HEK293 (cell line): ENCODE data around the gene ETV4.

Source experiments
- CTCF ChIA-PET: fragments of 350-600 bp; formaldehyde crosslinking; extraction: SDS; loops from one replicate; lab custom pipeline; 2021; ENCODE audit warnings: antibody characterized with exemption; lab: Yijun Ruan, JAX
- POLR2A ChIA-PET: fragments of 300-600 bp; formaldehyde crosslinking; extraction: SDS; loops from one replicate; lab custom pipeline; 2020; ENCODE audit warnings: antibody characterized with exemption, inconsistent platforms; lab: Yijun Ruan, JAX
- H3K27ac ChIP-seq: fragments of 200-500 bp; sonication (Bioruptor generic); 2 replicates; pipeline ENCODE4 v1.5.1; 2014; ENCODE audit warnings: low read depth, low read length, control low read depth, inconsistent platforms; ENCODE audit errors: extremely low read depth
- H3K36me3 ChIP-seq, 2 experiments: fragments of 200-500 bp in 1 of 2; sonication (Bioruptor generic) in 1 of 2; 1 replicate in 1 of 2; 2 replicates in 1 of 2; pipeline ENCODE4 v1.5.1; 2014 to 2017; ENCODE audit warnings: inconsistent platforms in 2 of 2, low read length in 2 of 2; ENCODE audit not compliant: control insufficient read depth in 2 of 2, insufficient read depth in 1 of 2
- H3K4me1 ChIP-seq: fragments of 200-500 bp; sonication (Bioruptor generic); 2 replicates; pipeline ENCODE4 v1.5.1; 2014; ENCODE audit warnings: mild to moderate bottlenecking, low read length, inconsistent platforms; ENCODE audit not compliant: control insufficient read depth, insufficient read depth
- H3K4me3 ChIP-seq: 2 replicates; pipeline ENCODE4 v1.5.1; 2011; ENCODE audit warnings: low read depth, mild to moderate bottlenecking, control low read depth, low read length, moderate library complexity
- H3K9me3 ChIP-seq: fragments of 200-500 bp; sonication (Bioruptor generic); 2 replicates; pipeline ENCODE4 v1.5.1; 2014; ENCODE audit warnings: low read depth, low read length, inconsistent platforms; ENCODE audit not compliant: control insufficient read depth, insufficient read depth
- ZEB2 ChIP-seq: fragments of 450-650 bp; formaldehyde crosslinking; IDR thresholded peaks from 2 replicates; pipeline ENCODE4 v1.5.1; 2016; ENCODE audit warnings: missing biosample characterization, missing genetic modification characterization
- ZNF112 ChIP-seq: fragments of 450-650 bp; formaldehyde crosslinking; IDR thresholded peaks from 2 replicates; pipeline ENCODE4 v1.5.0; 2017; ENCODE audit warnings: missing biosample characterization, missing genetic modification characterization
- ZNF121 ChIP-seq: fragments of 450-650 bp; formaldehyde crosslinking; IDR thresholded peaks from 2 replicates; pipeline ENCODE4 v1.5.1; 2016; ENCODE audit warnings: missing biosample characterization, missing genetic modification characterization
- ZNF175 ChIP-seq: fragments of 450-650 bp; formaldehyde crosslinking; IDR thresholded peaks from 2 replicates; pipeline ENCODE4 v1.5.1; 2016; ENCODE audit warnings: missing biosample characterization, missing genetic modification characterization
- ZNF184 ChIP-seq: fragments of 450-650 bp; IDR thresholded peaks from 2 replicates; pipeline ENCODE4 v1.5.1; 2018; ENCODE audit warnings: missing biosample characterization, mild to moderate bottlenecking, missing genetic modification characterization
- ZNF211 ChIP-seq: fragments of 450-650 bp; formaldehyde crosslinking; IDR thresholded peaks from 2 replicates; pipeline ENCODE4 v1.5.1; 2016; ENCODE audit warnings: low read depth, missing biosample characterization, missing genetic modification characterization
- ZNF221 ChIP-seq: fragments of 450-650 bp; formaldehyde crosslinking; IDR thresholded peaks from 2 replicates; pipeline ENCODE4 v1.5.1; 2017; ENCODE audit warnings: missing biosample characterization, missing genetic modification characterization, borderline replicate concordance
- ZNF266 ChIP-seq: fragments of 450-650 bp; formaldehyde crosslinking; IDR thresholded peaks from 2 replicates; pipeline ENCODE4 v1.5.1; 2016; ENCODE audit warnings: missing biosample characterization, missing genetic modification characterization, low read depth
- ZNF433 ChIP-seq: fragments of 450-650 bp; formaldehyde crosslinking; IDR thresholded peaks from 2 replicates; pipeline ENCODE4 v1.5.1; 2016; ENCODE audit warnings: missing biosample characterization, missing genetic modification characterization, low read depth
- ZNF596 ChIP-seq: fragments of 450-650 bp; IDR thresholded peaks from 2 replicates; pipeline ENCODE4 v1.5.0; 2018; ENCODE audit warnings: missing biosample characterization, mild to moderate bottlenecking, missing genetic modification characterization, moderate library complexity
- ZNF623 ChIP-seq: fragments of 450-650 bp; formaldehyde crosslinking; IDR thresholded peaks from 2 replicates; pipeline ENCODE4 v1.5.1; 2016; ENCODE audit warnings: missing biosample characterization, missing genetic modification characterization
- ZNF654 ChIP-seq: fragments of 450-650 bp; formaldehyde crosslinking; IDR thresholded peaks from 2 replicates; pipeline ENCODE4 v1.5.1; 2016; ENCODE audit warnings: low read depth, missing biosample characterization, missing genetic modification characterization
- ZNF792 ChIP-seq: fragments of 450-650 bp; formaldehyde crosslinking; IDR thresholded peaks from 2 replicates; pipeline ENCODE4 v1.5.1; 2016; ENCODE audit warnings: missing biosample characterization, missing genetic modification characterization
- ZSCAN30 ChIP-seq: fragments of 450-650 bp; IDR thresholded peaks from 2 replicates; pipeline ENCODE4 v1.5.1; 2018; ENCODE audit warnings: missing biosample characterization, mild to moderate bottlenecking, missing genetic modification characterization, moderate library complexity
- TF ChIP-seq, protein P1 (sequence below): fragments of 450-650 bp; formaldehyde crosslinking; IDR thresholded peaks from 2 replicates; pipeline ENCODE4 v1.5.1; 2016; ENCODE audit warnings: missing biosample characterization, missing genetic modification characterization
- TF ChIP-seq, protein P2 (sequence below): fragments of 450-650 bp; formaldehyde crosslinking; IDR thresholded peaks from 2 replicates; pipeline ENCODE4 v1.5.1; 2016; ENCODE audit warnings: missing biosample characterization, missing genetic modification characterization, low read depth
- TF ChIP-seq, protein P3 (sequence below): fragments of 450-650 bp; formaldehyde crosslinking; IDR thresholded peaks from 2 replicates; pipeline ENCODE4 v1.5.1; 2016; ENCODE audit warnings: missing biosample characterization, missing genetic modification characterization
- TF ChIP-seq, protein P4 (sequence below): fragments of 450-650 bp; formaldehyde crosslinking; IDR thresholded peaks from 2 replicates; pipeline ENCODE4 v1.5.1; 2016; ENCODE audit warnings: missing biosample characterization, missing genetic modification characterization
- TF ChIP-seq, protein P5 (sequence below): fragments of 450-650 bp; formaldehyde crosslinking; IDR thresholded peaks from 2 replicates; pipeline ENCODE4 v1.5.1; 2016; ENCODE audit warnings: missing biosample characterization, missing genetic modification characterization

ETV4 gene

DNA sequence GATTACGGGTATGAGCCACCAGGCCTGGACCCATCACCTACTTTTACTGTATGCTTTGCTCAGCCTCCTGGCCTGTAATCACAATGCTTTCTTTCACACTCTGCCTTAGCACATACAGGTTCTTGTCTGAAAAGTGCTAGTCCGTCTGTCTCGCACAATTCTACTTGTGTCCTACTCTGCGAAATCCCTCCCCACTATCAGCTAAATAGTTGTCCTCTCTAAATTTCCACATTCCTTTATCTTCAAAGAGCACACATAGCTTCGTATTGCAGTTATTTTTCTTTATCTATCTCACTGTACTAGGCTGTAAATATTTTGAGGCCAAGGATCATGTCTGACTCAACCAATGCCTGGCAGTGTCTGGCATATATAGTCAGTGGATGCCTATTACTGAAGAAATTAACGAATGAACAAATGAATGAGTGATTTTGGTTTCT is 38.5 kb upstream of the ETV4 start:
- Histone ChIP-seq H3K36me3 (no peaks in the 10 kb centered on the region), H3K4me3 (no peak overlapping the region), H3K27ac (no peak overlapping the region), H3K4me1 (no peaks in the 10 kb centered on the region), H3K9me3 (no peaks in the 10 kb centered on the region)
- ChIA-PET POLR2A (no interaction called here), CTCF (interaction anchor here (0.6 to 3.0 kb wide), 7 partner anchors 8 to 182 kb away, joined by 3 to 21 read pairs (median 4); no protein-coding TSS in a partner anchor)
- TF ChIP-seq ZNF184 (tag by site-specific recombination), result no peak

DNA sequence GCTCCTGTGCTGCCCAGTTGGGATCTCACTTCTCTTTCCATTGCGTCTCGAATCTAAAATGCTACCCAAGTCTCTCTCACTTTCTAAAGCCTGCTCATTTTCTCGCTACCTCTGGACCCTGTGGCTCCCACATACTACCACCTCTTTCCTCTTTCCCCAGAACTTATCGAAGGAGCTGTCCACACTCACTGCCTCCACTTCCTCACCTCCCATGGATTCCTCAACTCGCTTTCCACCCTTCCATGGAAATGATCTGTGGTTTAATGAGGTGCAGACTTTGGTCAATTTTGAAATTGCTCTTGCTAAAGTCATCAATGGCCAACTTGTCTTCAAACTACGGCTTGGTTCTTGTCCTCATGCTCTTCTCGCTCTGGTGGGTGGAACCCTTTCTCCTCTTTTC is 37.2 kb upstream of the ETV4 start:
- POLR2A ChIA-PET, result no interaction called here
- Histone ChIP-seq H3K4me1 (no peaks in the 10 kb centered on the region; the same call in 1 of the 2 replicates), H3K36me3 (no peaks in the 10 kb centered on the region), H3K27ac (no peak overlapping the region), H3K9me3 (no peaks in the 10 kb centered on the region)
- CTCF ChIA-PET, result interaction anchor here (0.5 to 1.4 kb wide), 5 partner anchors 9 to 560 kb away, joined by 3 to 7 read pairs (median 4); no protein-coding TSS in a partner anchor
- TF ChIP-seq ZNF121 (tag by site-specific recombination) (no peak), ZSCAN30 (no peak), ZNF175 (tag by site-specific recombination) (no peak), ZNF654 (tag by site-specific recombination) (no peak)
- TF ChIP-seq, protein P1, sequence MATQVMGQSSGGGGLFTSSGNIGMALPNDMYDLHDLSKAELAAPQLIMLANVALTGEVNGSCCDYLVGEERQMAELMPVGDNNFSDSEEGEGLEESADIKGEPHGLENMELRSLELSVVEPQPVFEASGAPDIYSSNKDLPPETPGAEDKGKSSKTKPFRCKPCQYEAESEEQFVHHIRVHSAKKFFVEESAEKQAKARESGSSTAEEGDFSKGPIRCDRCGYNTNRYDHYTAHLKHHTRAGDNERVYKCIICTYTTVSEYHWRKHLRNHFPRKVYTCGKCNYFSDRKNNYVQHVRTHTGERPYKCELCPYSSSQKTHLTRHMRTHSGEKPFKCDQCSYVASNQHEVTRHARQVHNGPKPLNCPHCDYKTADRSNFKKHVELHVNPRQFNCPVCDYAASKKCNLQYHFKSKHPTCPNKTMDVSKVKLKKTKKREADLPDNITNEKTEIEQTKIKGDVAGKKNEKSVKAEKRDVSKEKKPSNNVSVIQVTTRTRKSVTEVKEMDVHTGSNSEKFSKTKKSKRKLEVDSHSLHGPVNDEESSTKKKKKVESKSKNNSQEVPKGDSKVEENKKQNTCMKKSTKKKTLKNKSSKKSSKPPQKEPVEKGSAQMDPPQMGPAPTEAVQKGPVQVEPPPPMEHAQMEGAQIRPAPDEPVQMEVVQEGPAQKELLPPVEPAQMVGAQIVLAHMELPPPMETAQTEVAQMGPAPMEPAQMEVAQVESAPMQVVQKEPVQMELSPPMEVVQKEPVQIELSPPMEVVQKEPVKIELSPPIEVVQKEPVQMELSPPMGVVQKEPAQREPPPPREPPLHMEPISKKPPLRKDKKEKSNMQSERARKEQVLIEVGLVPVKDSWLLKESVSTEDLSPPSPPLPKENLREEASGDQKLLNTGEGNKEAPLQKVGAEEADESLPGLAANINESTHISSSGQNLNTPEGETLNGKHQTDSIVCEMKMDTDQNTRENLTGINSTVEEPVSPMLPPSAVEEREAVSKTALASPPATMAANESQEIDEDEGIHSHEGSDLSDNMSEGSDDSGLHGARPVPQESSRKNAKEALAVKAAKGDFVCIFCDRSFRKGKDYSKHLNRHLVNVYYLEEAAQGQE, result peak; percentile 66
- TF ChIP-seq, protein P2, sequence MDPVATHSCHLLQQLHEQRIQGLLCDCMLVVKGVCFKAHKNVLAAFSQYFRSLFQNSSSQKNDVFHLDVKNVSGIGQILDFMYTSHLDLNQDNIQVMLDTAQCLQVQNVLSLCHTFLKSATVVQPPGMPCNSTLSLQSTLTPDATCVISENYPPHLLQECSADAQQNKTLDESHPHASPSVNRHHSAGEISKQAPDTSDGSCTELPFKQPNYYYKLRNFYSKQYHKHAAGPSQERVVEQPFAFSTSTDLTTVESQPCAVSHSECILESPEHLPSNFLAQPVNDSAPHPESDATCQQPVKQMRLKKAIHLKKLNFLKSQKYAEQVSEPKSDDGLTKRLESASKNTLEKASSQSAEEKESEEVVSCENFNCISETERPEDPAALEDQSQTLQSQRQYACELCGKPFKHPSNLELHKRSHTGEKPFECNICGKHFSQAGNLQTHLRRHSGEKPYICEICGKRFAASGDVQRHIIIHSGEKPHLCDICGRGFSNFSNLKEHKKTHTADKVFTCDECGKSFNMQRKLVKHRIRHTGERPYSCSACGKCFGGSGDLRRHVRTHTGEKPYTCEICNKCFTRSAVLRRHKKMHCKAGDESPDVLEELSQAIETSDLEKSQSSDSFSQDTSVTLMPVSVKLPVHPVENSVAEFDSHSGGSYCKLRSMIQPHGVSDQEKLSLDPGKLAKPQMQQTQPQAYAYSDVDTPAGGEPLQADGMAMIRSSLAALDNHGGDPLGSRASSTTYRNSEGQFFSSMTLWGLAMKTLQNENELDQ (tag by site-specific recombination), result no peak
- TF ChIP-seq, all 188 proteins: peak for 1
- H3K4me3 ChIP-seq, result no peak overlapping the region

DNA sequence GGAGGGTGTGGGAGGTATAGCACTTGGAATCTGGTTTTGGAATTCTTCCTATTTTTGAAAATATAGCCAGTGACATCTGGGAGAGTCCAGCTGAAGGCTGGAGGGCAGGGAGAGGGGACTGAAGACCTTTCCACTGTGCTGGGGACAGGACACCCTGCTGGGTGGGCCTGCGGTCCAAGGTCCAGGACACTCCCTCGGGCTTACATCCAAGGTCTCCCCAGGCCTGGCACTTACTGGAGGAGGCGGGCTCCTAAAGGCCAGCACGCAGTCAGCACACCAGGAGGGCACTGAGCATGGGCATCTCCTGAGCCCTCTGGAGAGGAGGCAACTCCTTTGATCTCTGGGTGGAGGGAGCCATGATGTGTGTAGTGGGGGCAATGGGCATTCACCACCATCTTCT is 35.5 kb upstream of the ETV4 start:
- POLR2A ChIA-PET, result no interaction called here
- CTCF ChIA-PET, result interaction anchor here (0.8 to 9.5 kb wide), 4 partner anchors 10 to 179 kb away, joined by 4 to 128 read pairs (median 6); no protein-coding TSS in a partner anchor
- H3K4me1 ChIP-seq, result no peaks in the 10 kb centered on the region; the same call in 1 of the 2 replicates
- no peak for TF ChIP-seq ZNF266
- no peak for TF ChIP-seq ZNF221 (tag by site-specific recombination)
- no peak for TF ChIP-seq ZNF211 (tag by site-specific recombination)
- TF ChIP-seq ZNF433 (tag by site-specific recombination), result no peak
- TF ChIP-seq, protein P3, sequence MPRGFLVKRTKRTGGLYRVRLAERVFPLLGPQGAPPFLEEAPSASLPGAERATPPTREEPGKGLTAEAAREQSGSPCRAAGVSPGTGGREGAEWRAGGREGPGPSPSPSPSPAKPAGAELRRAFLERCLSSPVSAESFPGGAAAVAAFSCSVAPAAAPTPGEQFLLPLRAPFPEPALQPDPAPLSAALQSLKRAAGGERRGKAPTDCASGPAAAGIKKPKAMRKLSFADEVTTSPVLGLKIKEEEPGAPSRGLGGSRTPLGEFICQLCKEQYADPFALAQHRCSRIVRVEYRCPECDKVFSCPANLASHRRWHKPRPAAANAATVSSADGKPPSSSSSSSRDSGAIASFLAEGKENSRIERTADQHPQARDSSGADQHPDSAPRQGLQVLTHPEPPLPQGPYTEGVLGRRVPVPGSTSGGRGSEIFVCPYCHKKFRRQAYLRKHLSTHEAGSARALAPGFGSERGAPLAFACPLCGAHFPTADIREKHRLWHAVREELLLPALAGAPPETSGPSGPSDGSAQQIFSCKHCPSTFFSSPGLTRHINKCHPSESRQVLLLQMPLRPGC (tag by site-specific recombination), result no peak
- TF ChIP-seq, protein P4, sequence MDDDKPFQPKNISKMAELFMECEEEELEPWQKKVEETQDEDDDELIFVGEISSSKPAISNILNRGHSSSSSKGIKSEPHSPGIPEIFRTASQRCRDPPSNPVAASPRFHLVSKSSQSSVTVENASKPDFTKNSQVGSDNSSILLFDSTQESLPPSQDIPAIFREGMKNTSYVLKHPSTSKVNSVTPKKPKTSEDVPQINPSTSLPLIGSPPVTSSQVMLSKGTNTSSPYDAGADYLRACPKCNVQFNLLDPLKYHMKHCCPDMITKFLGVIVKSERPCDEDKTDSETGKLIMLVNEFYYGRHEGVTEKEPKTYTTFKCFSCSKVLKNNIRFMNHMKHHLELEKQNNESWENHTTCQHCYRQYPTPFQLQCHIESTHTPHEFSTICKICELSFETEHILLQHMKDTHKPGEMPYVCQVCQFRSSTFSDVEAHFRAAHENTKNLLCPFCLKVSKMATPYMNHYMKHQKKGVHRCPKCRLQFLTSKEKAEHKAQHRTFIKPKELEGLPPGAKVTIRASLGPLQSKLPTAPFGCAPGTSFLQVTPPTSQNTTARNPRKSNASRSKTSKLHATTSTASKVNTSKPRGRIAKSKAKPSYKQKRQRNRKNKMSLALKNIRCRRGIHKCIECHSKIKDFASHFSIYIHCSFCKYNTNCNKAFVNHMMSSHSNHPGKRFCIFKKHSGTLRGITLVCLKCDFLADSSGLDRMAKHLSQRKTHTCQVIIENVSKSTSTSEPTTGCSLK (tag by site-specific recombination), result no peak
- TF ChIP-seq, protein P5, sequence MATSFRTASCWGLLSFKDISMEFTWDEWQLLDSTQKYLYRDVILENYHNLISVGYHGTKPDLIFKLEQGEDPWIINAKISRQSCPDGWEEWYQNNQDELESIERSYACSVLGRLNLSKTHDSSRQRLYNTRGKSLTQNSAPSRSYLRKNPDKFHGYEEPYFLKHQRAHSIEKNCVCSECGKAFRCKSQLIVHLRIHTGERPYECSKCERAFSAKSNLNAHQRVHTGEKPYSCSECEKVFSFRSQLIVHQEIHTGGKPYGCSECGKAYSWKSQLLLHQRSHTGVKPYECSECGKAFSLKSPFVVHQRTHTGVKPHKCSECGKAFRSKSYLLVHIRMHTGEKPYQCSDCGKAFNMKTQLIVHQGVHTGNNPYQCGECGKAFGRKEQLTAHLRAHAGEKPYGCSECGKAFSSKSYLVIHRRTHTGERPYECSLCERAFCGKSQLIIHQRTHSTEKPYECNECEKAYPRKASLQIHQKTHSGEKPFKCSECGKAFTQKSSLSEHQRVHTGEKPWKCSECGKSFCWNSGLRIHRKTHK (tag by site-specific recombination), result no peak
- no peak for TF ChIP-seq ZNF792 (tag by site-specific recombination)
- no peak for TF ChIP-seq ZEB2 (tag by site-specific recombination)
- TF ChIP-seq ZNF596, result no peak
- TF ChIP-seq ZNF112 (tag by site-specific recombination), result no peak
- no peak for TF ChIP-seq ZNF623 (tag by site-specific recombination)

More for the DNA sequence above, 35.5 kb upstream of the ETV4 start:
- H3K36me3 ChIP-seq, result no peaks in the 10 kb centered on the region
- H3K27ac ChIP-seq, result no peak overlapping the region
- no peak overlapping the region for H3K4me3 ChIP-seq
- H3K9me3 ChIP-seq, result no peaks in the 10 kb centered on the region
